IMR-90 (cell line): ENCODE data around the gene PAQR4. TPM values are rescaled to one million over a fixed set of nuclear protein-coding genes. Genes with fewer than 3 reads are reported as not detected.

Experiments used
- ATAC-seq: fragments of 200-7000 bp; cut with Tn5 transposase; 2 replicates; pipeline ENCODE4 v1.9.1; 2020; ENCODE audit warnings: low read depth, mild to moderate bottlenecking, moderate library complexity
- BruUV-seq: library from RNA; stranded (reverse); fragments of 400-500 nt; replicated peaks from 2 replicates; lab custom pipeline; 2021; lab: Mats Ljungman, UMichigan
- CTCF ChIA-PET: fragments of 300-600 bp; formaldehyde crosslinking; extraction: SDS; loops from one replicate; lab custom pipeline; 2021; ENCODE audit warnings: antibody characterized with exemption; lab: Yijun Ruan, JAX
- POLR2A ChIA-PET: fragments of 300-600 bp; sonication (Branson Sonifier 250); formaldehyde crosslinking; loops from one replicate; lab custom pipeline; 2022; ENCODE audit warnings: antibody characterized with exemption; ENCODE audit not compliant: unreplicated experiment; lab: Charles Lee
- DNase-seq: peaks from one replicate; pipeline ENCODE4 v3.0.0; 2013
- H2AFZ ChIP-seq: replicated peaks from 2 replicates; pipeline ENCODE3; 2013; ENCODE audit warnings: low read length, mild to moderate bottlenecking; ENCODE audit not compliant: poor library complexity
- H2AK5ac ChIP-seq: 2 replicates; pipeline ENCODE4 v1.6.1; 2013; ENCODE audit warnings: low read depth, low read length, inconsistent platforms
- H2AK9ac ChIP-seq: replicated peaks from 2 replicates; pipeline ENCODE3; 2013; ENCODE audit warnings: mild to moderate bottlenecking, low read depth, low read length, moderate library complexity; ENCODE audit not compliant: poor library complexity
- H2BK120ac ChIP-seq: 2 replicates; pipeline ENCODE4 v1.6.1; 2013; ENCODE audit warnings: low read depth, low read length, inconsistent platforms
- H2BK15ac ChIP-seq: 3 replicates; pipeline ENCODE4 v1.6.1; 2013; ENCODE audit warnings: low read depth, low read length, inconsistent platforms
- H2BK20ac ChIP-seq: 2 replicates; pipeline ENCODE4 v1.6.1; 2013; ENCODE audit warnings: low read depth, mild to moderate bottlenecking, inconsistent platforms, low read length, moderate library complexity
- H2BK5ac ChIP-seq: 2 replicates; pipeline ENCODE4 v1.6.1; 2013; ENCODE audit warnings: mild to moderate bottlenecking, low read depth, low read length, inconsistent platforms; ENCODE audit not compliant: poor library complexity, severe bottlenecking
- H3K14ac ChIP-seq: replicated peaks from 2 replicates; pipeline ENCODE4 v1.6.1; 2013; ENCODE audit warnings: low read depth, low read length, inconsistent platforms
- H3K18ac ChIP-seq: 2 replicates; pipeline ENCODE4 v1.6.1; 2013; ENCODE audit warnings: low read depth, low read length, control low read depth
- H3K23ac ChIP-seq: 2 replicates; pipeline ENCODE4 v1.6.1; 2013; ENCODE audit warnings: low read depth, low read length, inconsistent platforms
- H3K27ac ChIP-seq: 2 replicates; pipeline ENCODE4 v1.5.1; 2013; ENCODE audit warnings: mild to moderate bottlenecking, control low read depth, low read length; ENCODE audit not compliant: insufficient read depth
- H3K27me3 ChIP-seq: 2 replicates; pipeline ENCODE4 v1.6.1; 2013; ENCODE audit warnings: low read length; ENCODE audit not compliant: control insufficient read depth, insufficient read depth
- H3K36me3 ChIP-seq: 2 replicates; pipeline ENCODE4 v1.6.1; 2013; ENCODE audit warnings: low read length, mixed read lengths; ENCODE audit not compliant: control insufficient read depth, insufficient read depth
- H3K4ac ChIP-seq: 2 replicates; pipeline ENCODE4 v1.6.1; 2013; ENCODE audit warnings: low read depth, low read length, inconsistent platforms
- H3K4me1 ChIP-seq: 2 replicates; pipeline ENCODE4 v1.6.1; 2013; ENCODE audit warnings: low read length, mixed read lengths; ENCODE audit not compliant: control insufficient read depth, insufficient read depth
- H3K4me2 ChIP-seq: 2 replicates; pipeline ENCODE4 v1.6.1; 2013; ENCODE audit warnings: low read depth, mild to moderate bottlenecking, control low read depth, low read length, moderate library complexity
- H3K4me3 ChIP-seq: 2 replicates; pipeline ENCODE4 v1.5.1; 2013; ENCODE audit warnings: low read depth, mild to moderate bottlenecking, control low read depth, low read length, moderate library complexity; ENCODE audit not compliant: insufficient read depth
- H3K56ac ChIP-seq: 2 replicates; pipeline ENCODE4 v1.6.1; 2013; ENCODE audit warnings: low read length, inconsistent platforms; ENCODE audit not compliant: insufficient read depth; ENCODE audit errors: extremely low read depth
- H3K79me1 ChIP-seq, 2 experiments: 2 replicates each; pipeline ENCODE4 v1.6.1; 2013; ENCODE audit warnings: low read length in 2 of 2, inconsistent platforms in 1 of 2, low read depth in 1 of 2
- H3K9ac ChIP-seq: 2 replicates; pipeline ENCODE4 v1.6.1; 2013; ENCODE audit warnings: low read depth, low read length, control low read depth
- H3K9me1 ChIP-seq: 2 replicates; pipeline ENCODE4 v1.6.1; 2013; ENCODE audit warnings: low read length, inconsistent platforms; ENCODE audit not compliant: insufficient read depth
- H3K9me3 ChIP-seq: 2 replicates; pipeline ENCODE4 v1.6.1; 2013; ENCODE audit warnings: low read length; ENCODE audit not compliant: control insufficient read depth, insufficient read depth
- H4K20me1 ChIP-seq: 2 replicates; pipeline ENCODE4 v1.6.1; 2013; ENCODE audit warnings: low read length, inconsistent platforms; ENCODE audit not compliant: insufficient read depth
- H4K5ac ChIP-seq: 2 replicates; pipeline ENCODE4 v1.6.1; 2013; ENCODE audit warnings: mild to moderate bottlenecking, low read depth, low read length, control low read depth
- H4K8ac ChIP-seq, 2 experiments: 2 replicates each; pipeline ENCODE4 v1.6.1; 2013; ENCODE audit warnings: low read depth in 2 of 2, low read length in 2 of 2, control low read depth in 1 of 2, inconsistent platforms in 1 of 2
- H4K91ac ChIP-seq: 2 replicates; pipeline ENCODE4 v1.6.1; 2013; ENCODE audit warnings: low read depth, low read length, inconsistent platforms; ENCODE audit not compliant: insufficient read depth
- BHLHE40 ChIP-seq: fragments of 150-350 bp; IDR thresholded peaks from 2 replicates; pipeline ENCODE4 v1.6.1; 2016; ENCODE audit warnings: mild to moderate bottlenecking, low read depth, low read length
- CEBPB ChIP-seq: IDR thresholded peaks from 2 replicates; pipeline ENCODE4 v1.6.1; 2012; ENCODE audit warnings: low read depth, low read length, improper control_type of control experiment
- CHD1 ChIP-seq: IDR thresholded peaks from 2 replicates; pipeline ENCODE4 v1.6.1; 2012; ENCODE audit warnings: low read depth, low read length, improper control_type of control experiment
- CTCF ChIP-seq: conservative IDR thresholded peaks from 2 replicates; pipeline ENCODE4 v1.5.1; 2012; ENCODE audit warnings: mild to moderate bottlenecking, low read depth, low read length, improper control_type of control experiment
- FOS ChIP-seq: fragments of 150-350 bp; IDR thresholded peaks from 2 replicates; pipeline ENCODE4 v1.6.1; 2016; ENCODE audit warnings: low read depth, low read length
- MAFK ChIP-seq: IDR thresholded peaks from 2 replicates; pipeline ENCODE4 v1.6.1; 2012; ENCODE audit warnings: low read depth, low read length, improper control_type of control experiment
- MAZ ChIP-seq: IDR thresholded peaks from 2 replicates; pipeline ENCODE4 v1.6.1; 2012; ENCODE audit warnings: low read depth, mild to moderate bottlenecking, low read length, improper control_type of control experiment, moderate library complexity, borderline replicate concordance
- MXI1 ChIP-seq: IDR thresholded peaks from 2 replicates; pipeline ENCODE4 v1.6.1; 2012; ENCODE audit warnings: low read depth, mild to moderate bottlenecking, low read length, moderate library complexity, borderline replicate concordance
- NFE2L2 ChIP-seq: fragments of 150-350 bp; IDR thresholded peaks from 2 replicates; pipeline ENCODE4 v1.6.1; 2016; ENCODE audit warnings: low read depth, mild to moderate bottlenecking, low read length
- POLR2A ChIP-seq: IDR thresholded peaks from 2 replicates; pipeline ENCODE4 v1.6.1; 2012; ENCODE audit warnings: mild to moderate bottlenecking, low read depth, low read length
- RAD21 ChIP-seq: IDR thresholded peaks from 2 replicates; pipeline ENCODE4 v1.6.1; 2012; ENCODE audit warnings: low read length, improper control_type of control experiment
- RCOR1 ChIP-seq: IDR thresholded peaks from 2 replicates; pipeline ENCODE4 v1.6.1; 2012; ENCODE audit warnings: mild to moderate bottlenecking, low read length, improper control_type of control experiment; ENCODE audit not compliant: insufficient replicate concordance
- RFX5 ChIP-seq: IDR thresholded peaks from 2 replicates; pipeline ENCODE4 v1.8.0; 2012; ENCODE audit warnings: low read depth, mild to moderate bottlenecking, low read length, moderate library complexity
- SMC3 ChIP-seq: fragments of 150-350 bp; IDR thresholded peaks from 2 replicates; pipeline ENCODE4 v1.6.1; 2016; ENCODE audit warnings: low read depth, mild to moderate bottlenecking, antibody characterized with exemption, low read length, moderate library complexity
- USF2 ChIP-seq: fragments of 150-350 bp; IDR thresholded peaks from 2 replicates; pipeline ENCODE4 v1.6.1; 2017; ENCODE audit warnings: mild to moderate bottlenecking, antibody characterized with exemption, low read length, low read depth
- WGBS, 2 experiments: methylation state at CpG; one replicate each; pipeline versions ENCODE4 v1.1.5 to v1.1.7; 2013; ENCODE audit warnings: missing lambda C conversion rate in 2 of 2; ENCODE audit not compliant: insufficient read length in 1 of 2; ENCODE audit errors: extremely low coverage in 2 of 2; 5-methylcytosine and 5-hydroxymethylcytosine counted together
- dilution Hi-C: fragments of 300-500 bp; cut with HindIII; formaldehyde crosslinking; loops from one replicate; pipeline ENCODE4 v1.14.3; 2018; ENCODE audit warnings: low sequenced_read_pairs; ENCODE audit not compliant: unreplicated experiment
- in situ Hi-C: fragments of 300-500 bp; cut with MboI; formaldehyde crosslinking; loops from 3 replicates; pipeline ENCODE4 v1.14.3; 2019; ENCODE audit warnings: low sequenced_read_pairs, inconsistent platforms, mixed read lengths
- intact Hi-C: fragments of 100-400 bp; cut with micrococcal nuclease; formaldehyde crosslinking; loops from 2 replicates; pipeline ENCODE4 v1.10.0; 2022
- polyA plus RNA-seq, 3 experiments: library from polyadenylated mRNA; depleted of rRNA; stranded (reverse); fragments of >200 nt; gene quantifications; 2 replicates each; pipeline ENCODE4 v1.2.3, GENCODE V29; 2012; ENCODE audit warnings: low replicate concordance in 1 of 3
- total RNA-seq: library from RNA; depleted of rRNA; stranded (reverse); fragments of >200 nt; gene quantifications from 2 replicates; pipeline ENCODE4 v1.2.3, GENCODE V29; 2012

Gene PAQR4
- total and polyA plus RNA-seq, 2 of the 4 experiments (the other 2 are of a cell fraction), result 2.2 to 10.0 TPM

- Histone ChIP-seq H3K4me1 (peaks cover 2% of the 10 kb centered on the region; the same call in 1 of the 2 replicates), H3K9me1 (no peaks in the 10 kb centered on the region), H2BK5ac (no peak overlapping the region), H3K4ac (no peak overlapping the region), H4K20me1 (no peaks in the 10 kb centered on the region), H3K18ac (no peak overlapping the region), H3K27ac (no peak overlapping the region), H3K14ac (no peak overlapping the region), H3K56ac (no peak overlapping the region), H3K9ac (no peak overlapping the region), H2AK5ac (no peak overlapping the region), H2BK120ac (no peak overlapping the region), H4K5ac (no peak overlapping the region), H2BK20ac (no peak overlapping the region), H3K36me3 (no peaks in the 10 kb centered on the region), H4K8ac (no peak overlapping the region), H3K23ac (no peak overlapping the region), H3K79me1 (no peaks in the 10 kb centered on the region), H4K91ac (no peak overlapping the region), H3K27me3 (peaks cover 25% of the 10 kb centered on the region), H3K9me3 (no peaks in the 10 kb centered on the region), H2AFZ (no peak overlapping the region), H3K4me2 (no peak overlapping the region), H2AK9ac (no peak overlapping the region), H3K4me3 (no peak overlapping the region), H2BK15ac (no peak overlapping the region)
- ATAC-seq (no peak), DNase-seq (no peak)
- dilution Hi-C loops (no loop called here), intact Hi-C loops (no loop called here), in situ Hi-C loops (no loop called here)
- ChIA-PET POLR2A (no interaction called here), CTCF (no interaction called here)
- TF ChIP-seq MAFK, result no peak
- TF ChIP-seq RAD21, result no peak
- no peak for TF ChIP-seq BHLHE40
- TF ChIP-seq USF2, result no peak
- TF ChIP-seq CEBPB, result no peak
- TF ChIP-seq RCOR1, result no peak
- TF ChIP-seq SMC3, result no peak
- no peak for TF ChIP-seq MAZ
- TF ChIP-seq CHD1, result no peak
- no peak for TF ChIP-seq RFX5
- no peak for TF ChIP-seq FOS
- no peak for TF ChIP-seq CTCF
- TF ChIP-seq MXI1, result no peak
- no peak for TF ChIP-seq POLR2A
- no peak for TF ChIP-seq NFE2L2
- 28% methylated on average over 3 of the region's 8 CpGs; no CpG with 5 or more reads in 1 of the 2 experiments for WGBS, 2 experiments
- no TSS peak for BruUV-seq
These were observed 19.5 kb downstream of the PAQR4 start for GRCh38 chr16:2988590-2989099.
